ELR (cell line): Measurements from ENCODE around the gene TRIM8.

ENCODE experiments used
- DNase-seq: peaks from one replicate; pipeline ENCODE4 v3.0.0-alpha.2; 2015; ENCODE audit warnings: low read depth

The TRIM8 gene

DNA sequence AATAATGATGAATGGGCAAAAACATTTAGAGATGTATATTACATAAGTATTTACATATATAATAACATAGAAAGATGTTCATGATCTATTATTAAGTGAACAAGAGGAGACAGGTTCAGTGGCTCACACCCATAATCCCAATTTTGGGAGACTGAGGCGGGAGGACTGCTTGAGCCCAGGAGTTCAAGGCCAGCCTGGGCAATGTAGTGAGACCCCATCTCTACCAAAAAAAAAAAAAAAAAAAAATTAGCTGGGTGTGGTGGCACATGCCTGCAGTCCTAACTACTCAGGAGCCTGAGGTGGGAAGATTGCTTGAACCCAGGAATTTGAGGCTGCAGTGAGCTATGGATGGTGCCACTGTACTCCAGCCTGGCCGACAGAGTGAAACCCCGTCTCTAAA is 57.5 kb downstream of the TRIM8 start:
- DNase-seq: no peak

- DNase-seq: no peak
Observed at GRCh38 chr10:102702742-102703141, 58.5 kb downstream of the TRIM8 start.

DNA sequence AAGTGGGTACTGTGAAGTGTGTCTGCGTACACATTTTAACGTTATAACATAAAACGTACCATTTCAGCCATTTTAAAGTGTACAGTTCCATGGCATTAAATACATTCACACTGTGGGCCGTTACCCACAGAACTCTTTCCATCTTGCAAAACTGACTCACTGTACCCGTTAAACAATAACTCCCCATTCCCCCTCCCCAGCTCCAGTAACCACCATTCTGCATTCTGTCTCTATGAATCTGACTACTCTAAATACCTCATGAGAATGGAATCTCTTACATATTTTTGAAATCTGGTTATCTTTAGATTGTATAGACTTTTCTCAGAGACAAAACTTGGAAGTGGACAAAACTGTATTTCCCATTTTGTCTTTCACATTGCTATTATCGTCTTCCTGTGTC is 60.6 kb downstream of the TRIM8 start:
- peak; percentile 87 for DNase-seq

GRCh38 chr10:102705531-102705930 is 61.3 kb downstream of the TRIM8 start:
- no peak for DNase-seq
